HL-60 (cell line): ENCODE data around the gene EDIL3.

Experiments used
- GABPA ChIP-seq: IDR thresholded peaks from 2 replicates; pipeline ENCODE4 v1.6.1; 2012; ENCODE audit warnings: low read depth
- POLR2AphosphoS5 ChIP-seq: IDR thresholded peaks from 2 replicates; pipeline ENCODE4 v1.6.1; 2012; ENCODE audit warnings: low read depth
- TF ChIP-seq, protein P1 (sequence below): IDR thresholded peaks from one replicate; pipeline ENCODE4 v1.5.1; 2011; ENCODE audit warnings: low read length, control low read depth, inconsistent platforms; ENCODE audit not compliant: insufficient read depth
- TF ChIP-seq, protein P2 (sequence below): IDR thresholded peaks from 2 replicates; pipeline ENCODE4 v1.6.1; 2012; ENCODE audit warnings: low read depth; ENCODE audit not compliant: insufficient replicate concordance

DNA sequence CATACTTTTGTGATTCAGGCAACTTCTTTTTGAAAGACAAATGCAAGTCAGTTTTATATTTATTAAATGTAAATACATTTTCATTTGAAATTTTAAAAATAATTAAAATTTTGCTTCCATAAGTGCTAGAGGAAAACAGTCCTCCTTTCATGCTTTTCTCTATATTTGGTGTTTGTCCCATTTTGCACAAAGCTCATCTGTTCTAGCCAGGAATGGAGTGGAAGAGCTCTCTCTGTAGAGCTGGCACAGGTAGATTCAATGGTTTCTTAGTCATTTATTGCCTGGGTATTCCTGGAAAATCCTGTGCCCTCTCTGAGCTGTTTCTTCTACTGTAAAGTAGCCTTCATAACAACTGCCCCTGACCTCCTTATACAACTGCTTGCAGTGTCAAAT, 396.4 kb downstream of the EDIL3 start:
- TF ChIP-seq POLR2AphosphoS5 (no peak), GABPA (no peak)
- TF ChIP-seq, protein P1, sequence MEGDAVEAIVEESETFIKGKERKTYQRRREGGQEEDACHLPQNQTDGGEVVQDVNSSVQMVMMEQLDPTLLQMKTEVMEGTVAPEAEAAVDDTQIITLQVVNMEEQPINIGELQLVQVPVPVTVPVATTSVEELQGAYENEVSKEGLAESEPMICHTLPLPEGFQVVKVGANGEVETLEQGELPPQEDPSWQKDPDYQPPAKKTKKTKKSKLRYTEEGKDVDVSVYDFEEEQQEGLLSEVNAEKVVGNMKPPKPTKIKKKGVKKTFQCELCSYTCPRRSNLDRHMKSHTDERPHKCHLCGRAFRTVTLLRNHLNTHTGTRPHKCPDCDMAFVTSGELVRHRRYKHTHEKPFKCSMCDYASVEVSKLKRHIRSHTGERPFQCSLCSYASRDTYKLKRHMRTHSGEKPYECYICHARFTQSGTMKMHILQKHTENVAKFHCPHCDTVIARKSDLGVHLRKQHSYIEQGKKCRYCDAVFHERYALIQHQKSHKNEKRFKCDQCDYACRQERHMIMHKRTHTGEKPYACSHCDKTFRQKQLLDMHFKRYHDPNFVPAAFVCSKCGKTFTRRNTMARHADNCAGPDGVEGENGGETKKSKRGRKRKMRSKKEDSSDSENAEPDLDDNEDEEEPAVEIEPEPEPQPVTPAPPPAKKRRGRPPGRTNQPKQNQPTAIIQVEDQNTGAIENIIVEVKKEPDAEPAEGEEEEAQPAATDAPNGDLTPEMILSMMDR, result no peak
- TF ChIP-seq, protein P2, sequence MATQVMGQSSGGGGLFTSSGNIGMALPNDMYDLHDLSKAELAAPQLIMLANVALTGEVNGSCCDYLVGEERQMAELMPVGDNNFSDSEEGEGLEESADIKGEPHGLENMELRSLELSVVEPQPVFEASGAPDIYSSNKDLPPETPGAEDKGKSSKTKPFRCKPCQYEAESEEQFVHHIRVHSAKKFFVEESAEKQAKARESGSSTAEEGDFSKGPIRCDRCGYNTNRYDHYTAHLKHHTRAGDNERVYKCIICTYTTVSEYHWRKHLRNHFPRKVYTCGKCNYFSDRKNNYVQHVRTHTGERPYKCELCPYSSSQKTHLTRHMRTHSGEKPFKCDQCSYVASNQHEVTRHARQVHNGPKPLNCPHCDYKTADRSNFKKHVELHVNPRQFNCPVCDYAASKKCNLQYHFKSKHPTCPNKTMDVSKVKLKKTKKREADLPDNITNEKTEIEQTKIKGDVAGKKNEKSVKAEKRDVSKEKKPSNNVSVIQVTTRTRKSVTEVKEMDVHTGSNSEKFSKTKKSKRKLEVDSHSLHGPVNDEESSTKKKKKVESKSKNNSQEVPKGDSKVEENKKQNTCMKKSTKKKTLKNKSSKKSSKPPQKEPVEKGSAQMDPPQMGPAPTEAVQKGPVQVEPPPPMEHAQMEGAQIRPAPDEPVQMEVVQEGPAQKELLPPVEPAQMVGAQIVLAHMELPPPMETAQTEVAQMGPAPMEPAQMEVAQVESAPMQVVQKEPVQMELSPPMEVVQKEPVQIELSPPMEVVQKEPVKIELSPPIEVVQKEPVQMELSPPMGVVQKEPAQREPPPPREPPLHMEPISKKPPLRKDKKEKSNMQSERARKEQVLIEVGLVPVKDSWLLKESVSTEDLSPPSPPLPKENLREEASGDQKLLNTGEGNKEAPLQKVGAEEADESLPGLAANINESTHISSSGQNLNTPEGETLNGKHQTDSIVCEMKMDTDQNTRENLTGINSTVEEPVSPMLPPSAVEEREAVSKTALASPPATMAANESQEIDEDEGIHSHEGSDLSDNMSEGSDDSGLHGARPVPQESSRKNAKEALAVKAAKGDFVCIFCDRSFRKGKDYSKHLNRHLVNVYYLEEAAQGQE, result no peak
